Subcutaneous adipose tissue (tissue), 4 donors: ENCODE results near the gene EFHD2. TPM values are rescaled to one million over a fixed set of nuclear protein-coding genes. Genes with fewer than 3 reads are reported as not detected.

Source experiments
- CTCF ChIP-seq: fragments of 450-650 bp; IDR thresholded peaks from one replicate; pipeline ENCODE4 v1.5.1; 2016; ENCODE audit warnings: low read depth, mild to moderate bottlenecking, control low read depth, antibody characterized with exemption, moderate library complexity
- total RNA-seq, 4 donors: library from RNA; depleted of rRNA; stranded (reverse); fragments of >200 nt; gene quantifications; one replicate each; pipeline ENCODE4 v1.1.0, GENCODE V29; 2016

EFHD2 gene
- total RNA-seq, 4 donors from 2014 or later = 16.6 to 47.4 (median 30.5) TPM

- TF ChIP-seq CTCF = no peak
Measured at GRCh38 chr1:15410884-15411245, 1.2 kb downstream of the EFHD2 start.

- no peak for TF ChIP-seq CTCF
Measured at GRCh38 chr1:15411593-15412137, 2.0 kb downstream of the EFHD2 start.

- no peak for TF ChIP-seq CTCF
Measured at GRCh38 chr1:15412175-15412800, 2.6 kb downstream of the EFHD2 start.

- no peak for TF ChIP-seq CTCF
Measured at GRCh38 chr1:15412843-15413242, 3.2 kb downstream of the EFHD2 start.

GRCh38 chr1:15413563-15414444 is 4.1 kb downstream of the EFHD2 start:
- no peak for TF ChIP-seq CTCF

GRCh38 chr1:15414445-15414983 is 4.8 kb downstream of the EFHD2 start:
- no peak for TF ChIP-seq CTCF
